ENCODE measurements around the gene ABHD17B.

- TF ChIP-seq, protein P1, sequence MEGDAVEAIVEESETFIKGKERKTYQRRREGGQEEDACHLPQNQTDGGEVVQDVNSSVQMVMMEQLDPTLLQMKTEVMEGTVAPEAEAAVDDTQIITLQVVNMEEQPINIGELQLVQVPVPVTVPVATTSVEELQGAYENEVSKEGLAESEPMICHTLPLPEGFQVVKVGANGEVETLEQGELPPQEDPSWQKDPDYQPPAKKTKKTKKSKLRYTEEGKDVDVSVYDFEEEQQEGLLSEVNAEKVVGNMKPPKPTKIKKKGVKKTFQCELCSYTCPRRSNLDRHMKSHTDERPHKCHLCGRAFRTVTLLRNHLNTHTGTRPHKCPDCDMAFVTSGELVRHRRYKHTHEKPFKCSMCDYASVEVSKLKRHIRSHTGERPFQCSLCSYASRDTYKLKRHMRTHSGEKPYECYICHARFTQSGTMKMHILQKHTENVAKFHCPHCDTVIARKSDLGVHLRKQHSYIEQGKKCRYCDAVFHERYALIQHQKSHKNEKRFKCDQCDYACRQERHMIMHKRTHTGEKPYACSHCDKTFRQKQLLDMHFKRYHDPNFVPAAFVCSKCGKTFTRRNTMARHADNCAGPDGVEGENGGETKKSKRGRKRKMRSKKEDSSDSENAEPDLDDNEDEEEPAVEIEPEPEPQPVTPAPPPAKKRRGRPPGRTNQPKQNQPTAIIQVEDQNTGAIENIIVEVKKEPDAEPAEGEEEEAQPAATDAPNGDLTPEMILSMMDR (conservative IDR thresholded peaks at IDR 0.05 in 1 of 2, IDR thresholded peaks at IDR 0.05 in 1 of 2; ENCODE audit: extremely low read depth in 1 of 2, insufficient read depth in 1 of 2, low read depth in 1 of 2, low read length in 2 of 2), result no peak
- TF ChIP-seq EZH2 (IDR thresholded peaks at IDR 0.05; ENCODE audit: borderline replicate concordance, low read length), result no peak
Measured at GRCh38 chr9:71904076-71904475, 6.9 kb downstream of the ABHD17B start.
